Chondrocyte (in vitro differentiated cells): ENCODE measurements around the gene SMYD5. TPM values are rescaled to one million over a fixed set of nuclear protein-coding genes. Genes with fewer than 3 reads are reported as not detected.

ENCODE experiments used
- DNase-seq: peaks from one replicate; pipeline ENCODE4 v3.0.0; 2021; ENCODE audit warnings: mixed read lengths, low spot score
- H3K27ac Mint-ChIP-seq: one replicate; pipeline ENCODE4 v1.8.0; 2021; ENCODE audit warnings: mild to moderate bottlenecking, moderate library complexity, mixed read lengths; ENCODE audit not compliant: unreplicated experiment
- H3K27me3 Mint-ChIP-seq: 2 replicates; pipeline ENCODE4 v1.8.0; 2021; ENCODE audit warnings: low read depth, mixed read lengths
- H3K36me3 Mint-ChIP-seq: 2 replicates; pipeline ENCODE4 v1.8.0; 2021; ENCODE audit warnings: low read depth, mixed read lengths
- H3K4me1 Mint-ChIP-seq: 2 replicates; pipeline ENCODE4 v1.8.0; 2021; ENCODE audit warnings: low read depth, mild to moderate bottlenecking, mixed read lengths
- H3K4me3 Mint-ChIP-seq: one replicate; pipeline ENCODE4 v1.8.0; 2021; ENCODE audit warnings: mild to moderate bottlenecking, moderate library complexity, mixed read lengths; ENCODE audit not compliant: unreplicated experiment
- H3K9me3 Mint-ChIP-seq: 2 replicates; pipeline ENCODE4 v1.8.0; 2021; ENCODE audit warnings: low read depth, mixed read lengths
- total RNA-seq: library from RNA; stranded (reverse); gene quantifications from 3 replicates; pipeline ENCODE4 v1.2.1, GENCODE V29; 2021
- TF ChIP-seq, protein P1 (sequence below): fragments of 200-600 bp; sonication (generic); IDR thresholded peaks from 2 replicates; pipeline ENCODE4 v1.5.0; 2021; ENCODE audit warnings: antibody characterized with exemption, mild to moderate bottlenecking, moderate library complexity

The SMYD5 gene
- total RNA-seq, 1 donor from 2014 or later = 10.0 TPM

DNA sequence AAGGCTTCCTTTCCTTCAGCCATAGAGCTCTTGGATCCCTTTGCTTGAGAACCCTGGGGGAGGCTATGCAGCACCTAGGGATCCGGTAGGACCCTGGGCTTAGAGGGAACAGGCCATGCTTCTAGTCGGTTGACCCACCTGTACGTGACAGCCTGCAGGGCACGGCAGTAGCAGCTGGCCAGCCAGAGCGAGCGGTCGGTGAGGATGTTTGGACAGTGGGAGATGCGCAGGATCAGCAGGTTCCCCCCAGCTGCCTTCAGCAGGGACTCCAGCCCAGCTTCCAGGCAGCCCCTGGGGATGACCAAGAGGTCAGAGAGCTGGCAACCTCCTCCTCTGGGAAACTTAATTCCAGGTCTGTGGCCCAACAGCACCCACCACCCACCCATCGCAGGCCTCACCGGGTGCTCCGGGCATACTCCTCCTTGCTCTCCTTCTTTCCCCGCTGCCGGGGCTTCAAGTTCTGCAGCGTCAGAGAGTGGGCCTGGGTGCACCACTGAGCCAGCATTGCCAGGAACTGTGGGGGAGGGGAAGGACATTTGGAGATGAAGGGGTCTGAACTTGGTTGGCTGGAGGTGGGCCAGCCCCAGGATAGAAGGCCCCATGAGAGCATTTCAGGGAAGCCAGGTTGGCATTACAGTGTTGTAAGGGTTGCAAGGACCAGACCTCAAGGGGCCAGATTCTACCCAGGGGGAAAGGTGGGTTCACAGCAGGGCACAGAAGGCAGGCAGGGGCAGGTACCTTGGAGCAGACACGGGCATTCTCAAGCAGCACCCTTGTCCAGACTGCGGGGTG lies 49.7 kb downstream of the SMYD5 start:
- no peak for DNase-seq
- H3K4me3 Mint-ChIP-seq = no peak overlapping the region
- H3K27me3 Mint-ChIP-seq = peaks cover 16% of the 10 kb centered on the region
- peaks cover 6% of the 10 kb centered on the region for H3K36me3 Mint-ChIP-seq
- H3K4me1 Mint-ChIP-seq = peaks cover 4% of the 10 kb centered on the region
- H3K27ac Mint-ChIP-seq = no peak overlapping the region
- TF ChIP-seq, protein P1, sequence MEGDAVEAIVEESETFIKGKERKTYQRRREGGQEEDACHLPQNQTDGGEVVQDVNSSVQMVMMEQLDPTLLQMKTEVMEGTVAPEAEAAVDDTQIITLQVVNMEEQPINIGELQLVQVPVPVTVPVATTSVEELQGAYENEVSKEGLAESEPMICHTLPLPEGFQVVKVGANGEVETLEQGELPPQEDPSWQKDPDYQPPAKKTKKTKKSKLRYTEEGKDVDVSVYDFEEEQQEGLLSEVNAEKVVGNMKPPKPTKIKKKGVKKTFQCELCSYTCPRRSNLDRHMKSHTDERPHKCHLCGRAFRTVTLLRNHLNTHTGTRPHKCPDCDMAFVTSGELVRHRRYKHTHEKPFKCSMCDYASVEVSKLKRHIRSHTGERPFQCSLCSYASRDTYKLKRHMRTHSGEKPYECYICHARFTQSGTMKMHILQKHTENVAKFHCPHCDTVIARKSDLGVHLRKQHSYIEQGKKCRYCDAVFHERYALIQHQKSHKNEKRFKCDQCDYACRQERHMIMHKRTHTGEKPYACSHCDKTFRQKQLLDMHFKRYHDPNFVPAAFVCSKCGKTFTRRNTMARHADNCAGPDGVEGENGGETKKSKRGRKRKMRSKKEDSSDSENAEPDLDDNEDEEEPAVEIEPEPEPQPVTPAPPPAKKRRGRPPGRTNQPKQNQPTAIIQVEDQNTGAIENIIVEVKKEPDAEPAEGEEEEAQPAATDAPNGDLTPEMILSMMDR = no peak
- H3K9me3 Mint-ChIP-seq = no peaks in the 10 kb centered on the region

DNA sequence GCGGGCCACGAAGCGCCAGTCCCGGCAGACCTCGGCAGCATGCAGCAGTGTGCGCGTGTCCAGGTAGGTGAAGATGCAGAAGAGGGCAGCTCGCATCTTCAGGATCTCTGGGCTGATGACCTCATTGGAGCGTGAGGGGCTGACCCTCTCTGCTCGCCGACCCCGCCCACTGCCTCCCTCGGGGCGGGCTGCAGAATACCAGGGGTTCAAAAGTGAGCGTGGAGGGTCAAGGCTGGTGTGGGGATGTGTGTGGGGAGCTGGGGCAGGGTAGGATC lies 50.2 kb downstream of the SMYD5 start:
- no peak overlapping the region for H3K4me3 Mint-ChIP-seq
- H3K4me1 Mint-ChIP-seq = peaks cover 5% of the 10 kb centered on the region
- no peak overlapping the region for H3K27ac Mint-ChIP-seq
- TF ChIP-seq, protein P1 = no peak
- peaks cover 17% of the 10 kb centered on the region for H3K27me3 Mint-ChIP-seq
- no peaks in the 10 kb centered on the region for H3K9me3 Mint-ChIP-seq
- DNase-seq = no peak
- peaks cover 6% of the 10 kb centered on the region for H3K36me3 Mint-ChIP-seq

DNA sequence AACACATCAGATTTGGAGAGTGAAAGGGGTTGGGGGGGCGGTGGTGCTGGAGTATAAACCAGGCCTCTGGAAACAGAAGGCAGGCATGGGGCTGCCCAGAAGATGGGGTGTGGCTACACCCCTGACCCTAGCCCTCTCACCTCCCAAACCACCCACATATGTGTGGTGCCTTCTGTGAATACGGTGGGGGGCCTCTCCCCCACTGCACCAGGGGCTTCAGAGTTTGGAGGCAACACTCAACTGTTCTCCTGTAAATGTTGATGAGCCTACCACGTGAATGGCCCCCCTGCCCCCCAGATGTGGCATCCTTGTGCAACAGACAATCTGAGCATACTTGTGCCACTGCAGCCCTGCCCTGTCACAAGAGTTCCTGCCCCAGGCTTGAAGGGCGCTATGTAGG lies 50.7 kb downstream of the SMYD5 start:
- Mint-ChIP-seq H3K27ac (no peak overlapping the region), H3K27me3 (peaks cover 17% of the 10 kb centered on the region), H3K9me3 (no peaks in the 10 kb centered on the region), H3K4me1 (peaks cover 5% of the 10 kb centered on the region), H3K36me3 (peaks cover 6% of the 10 kb centered on the region), H3K4me3 (no peak overlapping the region)
- DNase-seq = no peak
- TF ChIP-seq, protein P1 = no peak

DNA sequence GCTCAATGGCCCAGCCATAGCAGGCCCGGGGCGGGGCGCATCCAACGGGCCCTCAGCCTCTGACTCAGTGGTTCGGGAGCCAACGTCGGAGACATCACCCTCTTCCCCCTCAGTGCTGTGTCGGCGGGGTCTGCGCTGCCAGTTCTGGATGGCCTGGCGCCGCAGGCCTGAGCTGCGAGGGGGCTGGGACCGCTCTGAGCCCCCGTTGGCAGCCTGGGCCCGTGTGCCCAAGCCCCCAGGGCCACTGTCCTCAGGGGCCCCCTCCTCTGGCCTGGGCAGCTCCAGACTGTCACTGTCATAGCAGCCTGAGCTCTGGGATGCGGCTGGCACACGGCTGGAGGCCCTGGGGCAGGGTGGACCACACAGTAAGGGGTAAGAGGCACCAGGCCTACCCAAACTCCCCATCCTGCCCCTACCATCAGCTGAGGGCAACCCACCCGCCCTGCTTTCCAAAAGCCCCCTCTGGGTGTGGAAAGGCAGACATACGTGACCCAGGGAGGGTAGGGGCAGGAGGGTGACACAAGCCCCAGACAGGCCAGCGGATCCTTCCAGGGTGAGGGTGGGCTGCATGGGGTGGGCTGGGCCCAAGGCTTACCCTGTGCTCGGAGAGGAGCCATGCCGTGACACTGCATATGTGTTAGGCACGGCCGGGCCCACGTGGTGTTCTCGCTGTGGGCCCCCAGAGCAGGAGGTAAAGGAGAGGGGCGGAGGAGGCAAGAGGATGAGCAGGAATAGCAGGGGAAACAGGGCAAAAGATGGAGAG lies 51.4 kb downstream of the SMYD5 start:
- H3K4me1 Mint-ChIP-seq = peaks cover 5% of the 10 kb centered on the region
- DNase-seq = no peak

More for the DNA sequence above, 51.4 kb downstream of the SMYD5 start:
- Mint-ChIP-seq H3K36me3 (peaks cover 7% of the 10 kb centered on the region), H3K27me3 (peaks cover 24% of the 10 kb centered on the region), H3K4me3 (no peak overlapping the region), H3K27ac (no peak overlapping the region), H3K9me3 (no peaks in the 10 kb centered on the region)
- TF ChIP-seq, protein P1 = no peak
